ENCODE data around the gene LPO. TPM values are rescaled to one million over a fixed set of nuclear protein-coding genes. Genes with fewer than 3 reads are reported as not detected.

LPO gene
- total RNA-seq, 1 donor from 2014 or later, result 0.31 TPM

DNA sequence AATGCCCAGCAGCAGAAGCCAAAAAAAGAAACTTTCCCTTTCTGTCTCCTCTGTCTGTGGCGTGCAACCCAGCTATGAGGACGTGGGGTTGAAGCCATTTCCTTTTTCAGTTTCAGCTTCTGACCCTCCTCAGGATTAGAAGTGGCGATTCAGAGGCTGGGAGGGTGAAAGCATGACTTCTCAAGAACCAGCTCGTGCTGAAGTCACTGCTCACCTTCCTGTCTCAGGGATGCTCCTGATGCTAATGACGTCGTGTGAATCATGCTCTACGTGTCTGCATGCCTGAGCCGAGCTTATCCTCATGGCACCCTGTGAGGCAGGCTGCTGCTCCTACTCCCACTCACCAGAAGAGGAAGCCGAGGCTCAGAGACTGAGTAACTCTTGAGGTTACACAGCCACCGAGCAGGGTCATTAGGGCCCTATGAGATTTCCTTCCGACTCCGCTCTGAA, 5.7 kb upstream of the LPO start:
- Mint-ChIP-seq H3K4me3 (ENCODE audit: unreplicated experiment) (no peak overlapping the region), H3K36me3 (ENCODE audit: low read depth, unreplicated experiment) (no peaks in the 10 kb centered on the region), H3K9me3 (ENCODE audit: unreplicated experiment) (no peaks in the 10 kb centered on the region), H3K27me3 (ENCODE audit: unreplicated experiment) (peaks cover 3% of the 10 kb centered on the region), H3K27ac (ENCODE audit: unreplicated experiment) (no peak overlapping the region), H3K4me1 (ENCODE audit: unreplicated experiment) (peaks cover 5% of the 10 kb centered on the region)
- no peak for DNase-seq (ENCODE audit: low spot score)
- TF ChIP-seq, protein P1, sequence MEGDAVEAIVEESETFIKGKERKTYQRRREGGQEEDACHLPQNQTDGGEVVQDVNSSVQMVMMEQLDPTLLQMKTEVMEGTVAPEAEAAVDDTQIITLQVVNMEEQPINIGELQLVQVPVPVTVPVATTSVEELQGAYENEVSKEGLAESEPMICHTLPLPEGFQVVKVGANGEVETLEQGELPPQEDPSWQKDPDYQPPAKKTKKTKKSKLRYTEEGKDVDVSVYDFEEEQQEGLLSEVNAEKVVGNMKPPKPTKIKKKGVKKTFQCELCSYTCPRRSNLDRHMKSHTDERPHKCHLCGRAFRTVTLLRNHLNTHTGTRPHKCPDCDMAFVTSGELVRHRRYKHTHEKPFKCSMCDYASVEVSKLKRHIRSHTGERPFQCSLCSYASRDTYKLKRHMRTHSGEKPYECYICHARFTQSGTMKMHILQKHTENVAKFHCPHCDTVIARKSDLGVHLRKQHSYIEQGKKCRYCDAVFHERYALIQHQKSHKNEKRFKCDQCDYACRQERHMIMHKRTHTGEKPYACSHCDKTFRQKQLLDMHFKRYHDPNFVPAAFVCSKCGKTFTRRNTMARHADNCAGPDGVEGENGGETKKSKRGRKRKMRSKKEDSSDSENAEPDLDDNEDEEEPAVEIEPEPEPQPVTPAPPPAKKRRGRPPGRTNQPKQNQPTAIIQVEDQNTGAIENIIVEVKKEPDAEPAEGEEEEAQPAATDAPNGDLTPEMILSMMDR (IDR thresholded peaks at IDR 0.05; ENCODE audit: unreplicated experiment), result no peak

DNA sequence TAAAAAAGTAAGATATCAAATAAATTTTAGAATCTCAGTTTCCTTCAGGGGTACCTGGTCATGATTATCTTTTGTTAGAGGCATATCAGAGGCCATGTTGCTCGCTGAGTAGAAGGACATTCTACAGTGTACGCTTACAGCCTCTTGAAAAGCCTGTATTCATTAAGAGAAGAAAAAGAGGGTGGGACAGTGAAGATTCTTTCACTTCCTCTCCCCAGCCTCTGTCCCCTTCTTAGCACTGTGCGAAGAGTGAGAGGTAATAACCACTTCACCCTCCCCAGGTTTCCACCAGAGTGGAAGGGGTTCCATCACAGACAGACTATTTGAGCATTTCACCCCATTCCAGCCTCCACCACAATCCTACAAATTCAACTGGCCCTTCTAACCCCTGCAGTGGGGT, 4.8 kb upstream of the LPO start:
- peaks cover 5% of the 10 kb centered on the region for H3K4me1 Mint-ChIP-seq (ENCODE audit: unreplicated experiment)
- no peaks in the 10 kb centered on the region for H3K36me3 Mint-ChIP-seq (ENCODE audit: low read depth, unreplicated experiment)
- H3K27ac Mint-ChIP-seq (ENCODE audit: unreplicated experiment), result no peak overlapping the region
- no peak overlapping the region for H3K4me3 Mint-ChIP-seq (ENCODE audit: unreplicated experiment)
- DNase-seq (ENCODE audit: low spot score), result no peak
- H3K27me3 Mint-ChIP-seq (ENCODE audit: unreplicated experiment), result peaks cover 3% of the 10 kb centered on the region
- TF ChIP-seq, protein P1 (IDR thresholded peaks at IDR 0.05; ENCODE audit: unreplicated experiment), result no peak
- no peaks in the 10 kb centered on the region for H3K9me3 Mint-ChIP-seq (ENCODE audit: unreplicated experiment)

DNA sequence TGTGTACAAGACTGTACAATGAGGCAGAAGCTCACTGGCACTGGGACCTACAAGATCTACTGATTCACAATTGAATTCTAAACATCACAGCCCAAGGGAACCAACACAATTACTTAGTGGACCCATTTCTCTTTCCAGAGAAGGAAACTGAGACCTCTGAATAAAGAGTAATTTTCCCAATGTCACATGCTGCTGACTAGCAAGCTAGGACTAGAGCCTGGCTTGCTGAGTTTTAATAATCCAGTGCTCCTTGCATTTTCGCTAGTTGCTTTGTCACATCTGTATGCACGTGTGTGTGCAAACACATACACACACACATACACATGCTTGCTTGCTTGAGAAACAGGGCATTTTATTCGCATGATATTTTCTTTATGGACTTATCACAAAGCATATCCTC, 3.9 kb upstream of the LPO start:
- Mint-ChIP-seq H3K9me3 (ENCODE audit: unreplicated experiment) (no peaks in the 10 kb centered on the region), H3K36me3 (ENCODE audit: low read depth, unreplicated experiment) (no peaks in the 10 kb centered on the region), H3K27me3 (ENCODE audit: unreplicated experiment) (no peaks in the 10 kb centered on the region), H3K27ac (ENCODE audit: unreplicated experiment) (no peak overlapping the region), H3K4me3 (ENCODE audit: unreplicated experiment) (no peak overlapping the region), H3K4me1 (ENCODE audit: unreplicated experiment) (peaks cover 5% of the 10 kb centered on the region)
- DNase-seq (ENCODE audit: low spot score), result no peak
- TF ChIP-seq, protein P1 (IDR thresholded peaks at IDR 0.05; ENCODE audit: unreplicated experiment), result no peak

DNA sequence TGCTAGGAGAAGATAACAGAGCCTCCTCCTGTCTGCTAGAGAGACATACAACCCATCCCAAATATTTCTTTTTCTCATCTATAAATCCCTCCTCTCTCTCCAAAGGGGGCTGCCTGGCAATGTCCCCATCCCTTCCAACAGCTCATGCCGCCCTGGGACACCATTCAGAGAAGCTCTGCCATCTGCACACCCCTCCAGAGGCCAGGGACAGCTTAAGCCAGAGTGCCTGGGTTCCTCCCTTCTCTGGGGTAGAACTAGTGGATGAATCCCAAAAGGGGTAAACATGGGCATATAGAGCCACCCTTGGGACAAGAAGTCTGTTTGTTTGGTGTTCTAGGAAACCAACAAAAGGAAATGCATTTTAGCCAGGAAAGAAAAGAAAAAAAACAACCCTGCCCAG, 2.6 kb upstream of the LPO start:
- DNase-seq (ENCODE audit: low spot score), result no peak
- Mint-ChIP-seq H3K27me3 (ENCODE audit: unreplicated experiment) (no peaks in the 10 kb centered on the region), H3K36me3 (ENCODE audit: low read depth, unreplicated experiment) (no peaks in the 10 kb centered on the region), H3K4me1 (ENCODE audit: unreplicated experiment) (peaks cover 5% of the 10 kb centered on the region), H3K9me3 (ENCODE audit: unreplicated experiment) (no peaks in the 10 kb centered on the region), H3K4me3 (ENCODE audit: unreplicated experiment) (no peak overlapping the region), H3K27ac (ENCODE audit: unreplicated experiment) (no peak overlapping the region)
- TF ChIP-seq, protein P1 (IDR thresholded peaks at IDR 0.05; ENCODE audit: unreplicated experiment), result no peak

DNA sequence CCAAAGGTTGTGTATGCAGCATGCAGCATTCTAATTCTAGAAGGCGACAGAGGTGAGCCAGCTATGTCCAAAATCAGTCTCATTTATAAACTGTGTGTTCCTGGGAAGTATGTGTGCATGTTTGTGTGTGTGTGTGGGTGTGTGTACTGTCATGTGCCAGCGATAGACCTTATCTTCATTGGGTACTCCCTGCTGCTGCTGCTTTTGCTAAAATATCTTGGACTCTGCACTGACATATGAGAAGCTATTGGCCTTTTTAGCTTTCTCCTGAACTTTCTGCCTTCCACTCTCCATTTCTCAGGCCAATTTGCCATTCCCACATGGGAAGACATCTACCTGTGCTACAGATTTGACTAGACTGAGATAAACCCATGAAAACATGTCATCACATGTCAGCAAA, 2.0 kb upstream of the LPO start:
- H3K4me1 Mint-ChIP-seq (ENCODE audit: unreplicated experiment), result peaks cover 5% of the 10 kb centered on the region
- H3K4me3 Mint-ChIP-seq (ENCODE audit: unreplicated experiment), result no peak overlapping the region
- no peak overlapping the region for H3K27ac Mint-ChIP-seq (ENCODE audit: unreplicated experiment)
- no peak for DNase-seq (ENCODE audit: low spot score)
- H3K9me3 Mint-ChIP-seq (ENCODE audit: unreplicated experiment), result no peaks in the 10 kb centered on the region
- no peaks in the 10 kb centered on the region for H3K27me3 Mint-ChIP-seq (ENCODE audit: unreplicated experiment)
- H3K36me3 Mint-ChIP-seq (ENCODE audit: low read depth, unreplicated experiment), result no peaks in the 10 kb centered on the region
- TF ChIP-seq, protein P1 (IDR thresholded peaks at IDR 0.05; ENCODE audit: unreplicated experiment), result no peak

Data from endothelial cell (in vitro differentiated cells).